HG03354 (cell line): ENCODE data around the gene PTPRD.

ENCODE experiments used
- ATAC-seq: cut with Tn5 transposase; IDR thresholded peaks from one replicate; pipeline ENCODE4 v1.9.1; 2021; ENCODE audit warnings: mild to moderate bottlenecking; ENCODE audit not compliant: unreplicated experiment, poor library complexity, severe bottlenecking

The PTPRD gene

GRCh38 chr9:8804613-8805012, 1808.2 kb downstream of the PTPRD start:
- no peak for ATAC-seq

GRCh38 chr9:8802242-8802641, 1810.6 kb downstream of the PTPRD start:
- no peak for ATAC-seq

- ATAC-seq = no peak
These were observed 1812.6 kb downstream of the PTPRD start for GRCh38 chr9:8800196-8800595.

GRCh38 chr9:8799615-8800014, 1813.2 kb downstream of the PTPRD start:
- ATAC-seq = no peak

GRCh38 chr9:8799206-8799605, 1813.6 kb downstream of the PTPRD start:
- ATAC-seq = no peak

GRCh38 chr9:8784838-8785237, 1828.0 kb downstream of the PTPRD start:
- no peak for ATAC-seq

GRCh38 chr9:8783941-8784340, 1828.9 kb downstream of the PTPRD start:
- no peak for ATAC-seq

GRCh38 chr9:8782237-8782636, 1830.6 kb downstream of the PTPRD start:
- no peak for ATAC-seq

GRCh38 chr9:8781458-8781857, 1831.3 kb downstream of the PTPRD start:
- no peak for ATAC-seq

GRCh38 chr9:8780386-8780785, 1832.4 kb downstream of the PTPRD start:
- no peak for ATAC-seq

- ATAC-seq = no peak
These were observed 1833.3 kb downstream of the PTPRD start for GRCh38 chr9:8779478-8779877.

GRCh38 chr9:8778356-8778755, 1834.4 kb downstream of the PTPRD start:
- no peak for ATAC-seq

- no peak for ATAC-seq
These were observed 1840.5 kb downstream of the PTPRD start for GRCh38 chr9:8772302-8772701.

- no peak for ATAC-seq
These were observed 1843.6 kb downstream of the PTPRD start for GRCh38 chr9:8769153-8769552.

GRCh38 chr9:8766096-8766495, 1846.7 kb downstream of the PTPRD start:
- ATAC-seq = no peak

- ATAC-seq = no peak
These were observed 1848.8 kb downstream of the PTPRD start for GRCh38 chr9:8764051-8764450.

- no peak for ATAC-seq
These were observed 1850.2 kb downstream of the PTPRD start for GRCh38 chr9:8762479-8763085.

- no peak for ATAC-seq
These were observed 1852.6 kb downstream of the PTPRD start for GRCh38 chr9:8760000-8760767.

- ATAC-seq = no peak
These were observed 1854.9 kb downstream of the PTPRD start for GRCh38 chr9:8757881-8758280.

- no peak for ATAC-seq
These were observed 1858.1 kb downstream of the PTPRD start for GRCh38 chr9:8754751-8755150.

GRCh38 chr9:8751406-8751930, 1861.3 kb downstream of the PTPRD start:
- no peak for ATAC-seq
